ENCODE data around the gene DNM1. TPM values are rescaled to one million over a fixed set of nuclear protein-coding genes. Genes with fewer than 3 reads are reported as not detected.
"Not testable (repeated sequence)": the region's sequence is repeated elsewhere in the genome, so short reads cannot be mapped to it uniquely, and the experiment has no call there.

The DNM1 gene
- total RNA-seq, 1 donor from 2014 or later = 1.5 TPM

DNA sequence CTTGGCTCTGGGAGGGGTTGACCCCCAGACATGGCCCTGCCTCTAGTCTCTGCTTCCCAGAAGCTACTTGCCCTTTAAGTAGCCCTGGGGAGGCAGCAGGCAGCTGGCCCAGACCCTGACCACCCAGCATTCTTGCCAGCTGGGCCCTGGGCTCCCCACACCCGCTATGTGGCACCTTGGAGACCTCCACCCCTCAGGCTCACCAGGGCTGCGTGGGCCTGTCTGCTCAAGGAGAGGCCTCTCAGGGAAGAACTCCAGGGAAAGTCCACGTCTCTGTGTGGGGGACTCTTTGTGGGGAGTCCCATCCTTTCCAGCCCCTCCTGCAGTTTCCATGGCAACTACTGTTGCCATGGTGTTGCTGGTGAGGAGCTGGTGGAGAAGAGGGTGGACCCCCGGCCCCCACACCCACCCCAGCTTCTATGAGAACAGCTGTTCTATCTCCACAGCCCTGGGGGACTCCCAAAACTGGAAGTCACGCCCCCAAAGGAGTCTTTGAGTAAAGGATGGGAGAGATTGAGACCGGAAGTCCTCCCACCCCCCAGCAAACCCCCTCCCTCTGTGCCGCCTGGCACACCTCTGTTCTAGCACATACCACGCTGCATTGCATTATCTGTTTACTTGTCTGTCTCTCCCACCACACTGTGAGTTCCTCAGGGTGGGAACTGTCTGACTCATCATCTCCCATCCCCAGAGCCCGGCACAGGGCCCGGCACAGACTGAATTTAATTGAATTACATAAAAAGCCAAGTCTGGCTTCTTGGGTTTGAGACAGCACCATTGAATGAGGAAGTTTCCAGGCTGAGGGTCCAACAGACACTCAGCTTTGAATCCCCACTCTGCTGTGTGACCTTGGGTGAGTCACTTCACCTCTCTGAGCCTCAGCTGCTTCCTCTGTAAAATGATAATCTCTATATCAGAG is 12.6 kb downstream of the DNM1 start:
- H3K27ac Mint-ChIP-seq = no peak overlapping the region
- peaks cover 19% of the 10 kb centered on the region for H3K27me3 Mint-ChIP-seq
- no peak for DNase-seq
- peaks cover 13% of the 10 kb centered on the region for H3K4me1 Mint-ChIP-seq
- intact Hi-C loops (cut with micrococcal nuclease) = no loop called here
- H3K4me3 Mint-ChIP-seq = no peak overlapping the region
- H3K36me3 Mint-ChIP-seq (ENCODE audit: low read depth) = no peaks in the 10 kb centered on the region
- no peaks in the 10 kb centered on the region for H3K9me3 Mint-ChIP-seq

DNA sequence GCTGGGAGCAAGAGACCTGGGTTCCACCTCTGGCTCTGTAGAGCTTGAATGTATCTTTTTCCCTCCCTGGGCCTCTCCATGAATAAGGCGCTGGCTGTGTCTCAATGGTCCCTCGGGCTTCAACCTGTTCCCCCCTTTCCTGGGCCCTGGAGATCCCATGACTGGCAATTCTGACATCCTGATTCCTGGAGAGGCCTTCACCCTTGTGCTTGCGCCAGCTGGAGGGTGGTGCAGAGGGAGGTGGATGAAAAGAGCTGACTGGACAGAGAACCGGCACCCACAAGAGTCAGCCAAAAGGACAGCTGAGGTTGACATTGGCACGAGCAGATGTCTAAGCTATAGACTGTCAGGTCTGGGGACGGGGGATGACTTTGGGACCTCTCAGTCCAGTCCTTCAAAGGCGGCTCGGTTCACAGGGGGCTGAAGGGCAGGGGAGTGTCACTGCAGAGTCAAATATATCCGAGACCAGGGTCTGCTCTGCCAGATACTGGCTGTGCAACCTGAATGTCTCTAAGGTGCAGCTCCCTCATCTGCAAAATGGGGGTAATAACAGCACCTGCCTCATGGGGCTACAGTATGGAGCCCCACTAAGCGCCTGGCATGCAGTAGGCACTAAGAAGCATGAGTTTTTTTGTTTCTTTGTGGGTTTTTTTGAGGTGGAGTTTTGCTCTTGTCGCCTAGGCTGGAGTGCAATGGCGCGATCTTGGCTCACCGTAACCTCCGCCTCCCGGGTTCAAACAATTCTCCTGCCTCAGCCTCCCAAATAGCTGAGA is 13.8 kb downstream of the DNM1 start:
- no peak for DNase-seq
- H3K36me3 Mint-ChIP-seq (ENCODE audit: low read depth) = no peaks in the 10 kb centered on the region
- H3K4me1 Mint-ChIP-seq = peaks cover 14% of the 10 kb centered on the region
- no peak overlapping the region for H3K27ac Mint-ChIP-seq
- intact Hi-C loops (cut with micrococcal nuclease) = no loop called here
- H3K4me3 Mint-ChIP-seq = no peak overlapping the region
- no peaks in the 10 kb centered on the region for H3K9me3 Mint-ChIP-seq
- peaks cover 13% of the 10 kb centered on the region for H3K27me3 Mint-ChIP-seq

DNA sequence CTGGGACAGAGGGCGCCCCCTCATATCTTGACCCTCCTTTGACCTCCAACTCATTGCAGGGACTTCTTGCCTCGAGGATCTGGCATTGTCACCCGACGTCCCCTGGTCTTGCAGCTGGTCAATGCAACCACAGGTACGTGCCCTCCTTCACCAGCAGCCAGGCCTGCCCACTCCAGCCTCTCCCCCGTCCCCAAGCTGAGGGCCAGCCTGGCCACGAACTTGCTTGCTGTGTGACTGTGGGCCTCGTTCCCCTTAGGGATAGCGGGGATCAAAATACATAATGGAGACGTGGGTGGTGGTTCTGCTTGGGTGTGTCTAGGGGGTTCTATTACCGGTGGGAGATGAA is 15.0 kb downstream of the DNM1 start:
- peaks cover 14% of the 10 kb centered on the region for H3K4me1 Mint-ChIP-seq
- peak overlapping the region; percentile 82 for H3K4me3 Mint-ChIP-seq
- no peaks in the 10 kb centered on the region for H3K36me3 Mint-ChIP-seq (ENCODE audit: low read depth)
- no peak for DNase-seq
- no peaks in the 10 kb centered on the region for H3K9me3 Mint-ChIP-seq
- H3K27ac Mint-ChIP-seq = peak overlapping the region; percentile 78
- peaks cover 6% of the 10 kb centered on the region for H3K27me3 Mint-ChIP-seq
- intact Hi-C loops (cut with micrococcal nuclease) = loop anchor here (1.0 kb wide), 3 partner anchors 15 to 58 kb away; partner anchors contain the start of genes DNM1, GOLGA2 and SWI5

DNA sequence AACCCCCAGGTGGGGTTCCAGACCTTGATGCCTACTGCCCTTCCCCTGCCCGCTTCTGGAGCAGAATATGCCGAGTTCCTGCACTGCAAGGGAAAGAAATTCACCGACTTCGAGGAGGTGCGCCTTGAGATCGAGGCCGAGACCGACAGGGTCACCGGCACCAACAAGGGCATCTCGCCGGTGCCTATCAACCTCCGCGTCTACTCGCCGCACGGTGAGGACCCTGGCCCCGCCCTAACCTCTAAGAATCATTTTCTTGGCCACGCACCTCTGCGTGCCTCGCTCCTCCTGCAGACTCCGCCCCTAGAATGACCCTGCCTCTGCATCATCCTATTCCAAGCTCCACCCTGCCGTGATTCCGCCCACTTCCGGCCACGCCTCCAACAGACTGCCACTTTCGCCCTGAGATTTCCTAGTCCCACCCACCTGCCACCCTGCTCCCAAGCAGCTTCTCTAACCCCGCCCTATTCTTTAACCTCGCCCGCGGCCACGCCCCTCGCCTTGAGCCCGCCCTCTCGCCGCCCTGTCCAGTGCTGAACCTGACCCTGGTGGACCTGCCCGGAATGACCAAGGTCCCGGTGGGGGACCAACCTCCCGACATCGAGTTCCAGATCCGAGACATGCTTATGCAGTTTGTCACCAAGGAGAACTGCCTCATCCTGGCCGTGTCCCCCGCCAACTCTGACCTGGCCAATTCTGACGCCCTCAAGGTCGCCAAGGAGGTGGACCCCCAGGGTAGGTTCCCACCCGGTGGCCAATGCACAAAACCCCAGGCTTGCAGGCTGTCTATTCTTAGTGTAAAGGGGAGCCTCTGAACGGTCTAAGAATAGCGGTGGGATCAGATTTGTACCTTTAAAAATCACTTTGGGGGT is 15.6 kb downstream of the DNM1 start:
- H3K36me3 Mint-ChIP-seq (ENCODE audit: low read depth) = no peaks in the 10 kb centered on the region
- peaks cover 14% of the 10 kb centered on the region for H3K4me1 Mint-ChIP-seq
- intact Hi-C loops (cut with micrococcal nuclease) = loop anchor here (1.0 kb wide), 3 partner anchors 15 to 58 kb away; partner anchors contain the start of genes DNM1, GOLGA2 and SWI5
- DNase-seq = peak; percentile 99
- peak overlapping the region; percentile 78 for H3K27ac Mint-ChIP-seq
- peaks cover 6% of the 10 kb centered on the region for H3K27me3 Mint-ChIP-seq
- no peaks in the 10 kb centered on the region for H3K9me3 Mint-ChIP-seq
- peak overlapping the region; percentile 82 for H3K4me3 Mint-ChIP-seq

DNA sequence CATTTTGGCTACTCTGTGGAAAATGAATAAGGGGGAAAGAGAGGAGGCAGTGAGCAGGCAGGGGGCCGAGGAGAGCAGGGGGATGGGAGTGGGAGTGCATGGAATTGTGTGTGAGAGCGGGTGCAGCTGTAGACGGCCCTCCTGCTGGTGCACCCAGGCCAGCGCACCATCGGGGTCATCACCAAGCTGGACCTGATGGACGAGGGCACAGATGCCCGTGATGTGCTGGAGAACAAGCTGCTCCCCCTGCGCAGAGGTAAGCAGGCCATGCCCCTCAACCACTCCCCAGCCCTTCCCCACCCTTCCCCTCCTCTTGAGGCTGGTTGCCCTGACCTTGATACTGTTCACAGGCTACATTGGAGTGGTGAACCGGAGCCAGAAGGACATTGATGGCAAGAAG is 16.7 kb downstream of the DNM1 start:
- intact Hi-C loops (cut with micrococcal nuclease) = no loop called here
- Mint-ChIP-seq H3K4me1 (peaks cover 14% of the 10 kb centered on the region), H3K4me3 (no peak overlapping the region), H3K36me3 (ENCODE audit: low read depth) (no peaks in the 10 kb centered on the region), H3K9me3 (no peaks in the 10 kb centered on the region), H3K27ac (no peak overlapping the region), H3K27me3 (peaks cover 3% of the 10 kb centered on the region)
- no peak for DNase-seq

DNA sequence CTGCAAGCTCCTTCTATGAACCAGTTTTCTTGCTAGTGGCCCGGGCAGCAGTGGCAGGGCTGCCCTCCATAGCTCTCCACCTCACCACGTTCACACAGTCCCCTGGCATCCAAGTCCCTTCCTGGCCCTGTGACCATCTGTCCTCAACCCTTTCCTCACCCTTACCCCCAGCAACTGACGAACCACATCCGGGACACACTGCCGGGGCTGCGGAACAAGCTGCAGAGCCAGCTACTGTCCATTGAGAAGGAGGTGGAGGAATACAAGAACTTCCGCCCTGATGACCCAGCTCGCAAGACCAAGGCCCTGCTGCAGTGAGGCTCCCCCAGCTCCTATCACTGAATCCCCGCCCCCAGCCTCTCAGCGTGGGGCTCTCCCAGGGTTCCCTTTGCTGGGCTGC is 18.8 kb downstream of the DNM1 start:
- H3K4me1 Mint-ChIP-seq = peaks cover 12% of the 10 kb centered on the region
- no peak for DNase-seq
- H3K36me3 Mint-ChIP-seq (ENCODE audit: low read depth) = no peaks in the 10 kb centered on the region
- no peak overlapping the region for H3K4me3 Mint-ChIP-seq
- H3K27ac Mint-ChIP-seq = no peak overlapping the region
- peaks cover 3% of the 10 kb centered on the region for H3K27me3 Mint-ChIP-seq
- intact Hi-C loops (cut with micrococcal nuclease) = no loop called here
- H3K9me3 Mint-ChIP-seq = no peaks in the 10 kb centered on the region

DNA sequence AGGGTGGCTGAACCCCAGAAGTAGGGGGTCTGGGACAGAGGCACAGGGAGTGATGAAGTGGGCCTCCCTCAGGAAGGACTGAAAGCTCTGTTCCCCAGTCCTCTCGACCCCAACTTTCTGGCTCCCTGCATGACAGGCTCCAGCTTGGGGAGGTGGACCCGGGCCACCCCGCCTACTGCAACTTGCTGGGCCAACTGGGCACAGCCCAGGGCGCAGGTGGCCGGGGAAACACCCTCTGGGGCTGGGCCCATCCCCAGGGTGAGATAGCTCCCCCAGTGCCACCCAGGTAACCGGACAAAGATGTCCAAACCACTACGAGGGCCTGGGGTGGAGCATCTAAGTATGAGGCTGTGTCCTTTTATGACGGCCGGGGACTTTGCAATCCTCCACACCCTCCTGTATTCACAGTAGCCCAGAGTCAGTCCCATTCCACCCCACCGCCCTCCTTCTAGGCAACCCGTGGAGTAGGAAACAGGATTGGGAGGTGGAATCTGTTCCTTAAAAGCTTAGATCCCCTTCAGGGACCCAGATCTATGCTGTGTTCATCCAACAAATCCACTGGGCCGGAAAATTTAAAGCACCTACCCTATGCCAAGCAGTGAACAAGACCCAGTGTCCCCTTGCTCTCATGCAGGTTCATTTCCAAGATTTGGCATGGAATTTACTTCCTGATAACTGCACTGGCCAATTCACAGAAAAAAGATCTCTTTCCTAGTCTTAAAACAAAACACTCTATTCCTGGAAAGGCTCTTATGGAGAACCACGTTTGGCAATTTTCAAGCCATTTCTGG is 19.9 kb downstream of the DNM1 start:
- H3K4me1 Mint-ChIP-seq = peaks cover 12% of the 10 kb centered on the region
- H3K9me3 Mint-ChIP-seq = no peaks in the 10 kb centered on the region
- H3K27ac Mint-ChIP-seq = no peak overlapping the region
- H3K27me3 Mint-ChIP-seq = peaks cover 3% of the 10 kb centered on the region
- H3K4me3 Mint-ChIP-seq = no peak overlapping the region
- no peak for DNase-seq
- no peaks in the 10 kb centered on the region for H3K36me3 Mint-ChIP-seq (ENCODE audit: low read depth)
- intact Hi-C loops (cut with micrococcal nuclease) = no loop called here

DNA sequence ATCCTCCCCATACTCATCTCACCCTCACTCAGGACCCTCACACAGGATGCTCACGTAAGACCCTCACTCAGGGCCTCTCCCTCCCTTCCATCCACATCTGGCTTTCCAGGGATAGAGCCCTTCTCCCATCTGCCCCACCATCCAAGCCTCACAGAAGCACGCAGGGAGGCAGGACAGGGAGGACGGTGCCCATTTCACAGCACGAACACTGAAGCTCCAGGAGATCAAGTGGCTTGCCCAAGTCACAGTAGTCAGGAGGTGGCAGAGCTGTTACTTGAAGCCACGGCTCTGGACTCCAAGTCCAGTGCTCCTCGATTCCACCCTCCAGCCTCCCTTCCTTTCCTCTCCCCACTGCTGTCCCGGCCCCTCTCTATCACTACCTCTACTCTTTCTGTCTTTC is 21.7 kb downstream of the DNM1 start:
- no peak for DNase-seq
- H3K9me3 Mint-ChIP-seq = no peaks in the 10 kb centered on the region
- H3K4me1 Mint-ChIP-seq = peaks cover 2% of the 10 kb centered on the region
- intact Hi-C loops (cut with micrococcal nuclease) = no loop called here
- peaks cover 2% of the 10 kb centered on the region for H3K27me3 Mint-ChIP-seq
- no peak overlapping the region for H3K27ac Mint-ChIP-seq
- H3K4me3 Mint-ChIP-seq = no peak overlapping the region
- no peaks in the 10 kb centered on the region for H3K36me3 Mint-ChIP-seq (ENCODE audit: low read depth)

DNA sequence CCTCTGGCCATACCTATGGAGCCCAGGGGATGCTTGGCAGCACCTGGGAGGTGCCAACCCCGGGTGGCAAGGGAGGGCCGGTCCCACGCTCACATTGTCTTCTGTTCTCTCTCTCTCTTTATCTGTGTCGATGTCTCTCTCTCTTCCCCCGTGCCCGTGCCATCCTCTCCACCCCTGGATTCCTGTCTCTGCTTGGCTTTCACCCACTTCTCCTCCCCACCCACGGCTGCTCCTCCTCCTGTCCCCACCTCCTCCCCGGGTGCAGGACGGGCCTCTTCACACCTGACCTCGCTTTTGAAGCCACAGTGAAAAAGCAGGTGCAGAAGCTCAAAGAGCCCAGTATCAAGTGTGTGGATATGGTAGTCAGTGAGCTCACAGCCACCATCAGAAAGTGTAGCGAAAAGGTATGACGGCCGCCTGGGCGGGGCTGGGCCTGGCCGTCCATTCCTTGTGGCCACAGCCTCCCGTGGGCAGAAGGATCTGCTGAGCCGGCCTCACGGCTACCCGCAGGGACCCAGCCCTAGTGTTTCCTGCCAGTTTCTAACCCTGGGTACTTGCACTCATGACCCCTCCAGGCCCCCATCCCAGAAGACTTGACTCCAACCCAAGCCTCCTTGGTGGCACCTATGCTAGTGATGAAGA is 22.7 kb downstream of the DNM1 start:
- peaks cover under 1% of the 10 kb centered on the region for H3K4me1 Mint-ChIP-seq
- no peak overlapping the region for H3K27ac Mint-ChIP-seq
- no peaks in the 10 kb centered on the region for H3K36me3 Mint-ChIP-seq (ENCODE audit: low read depth)
- no peaks in the 10 kb centered on the region for H3K9me3 Mint-ChIP-seq
- H3K27me3 Mint-ChIP-seq = peaks cover 1% of the 10 kb centered on the region
- intact Hi-C loops (cut with micrococcal nuclease) = no loop called here
- H3K4me3 Mint-ChIP-seq = no peak overlapping the region
- DNase-seq = no peak

DNA sequence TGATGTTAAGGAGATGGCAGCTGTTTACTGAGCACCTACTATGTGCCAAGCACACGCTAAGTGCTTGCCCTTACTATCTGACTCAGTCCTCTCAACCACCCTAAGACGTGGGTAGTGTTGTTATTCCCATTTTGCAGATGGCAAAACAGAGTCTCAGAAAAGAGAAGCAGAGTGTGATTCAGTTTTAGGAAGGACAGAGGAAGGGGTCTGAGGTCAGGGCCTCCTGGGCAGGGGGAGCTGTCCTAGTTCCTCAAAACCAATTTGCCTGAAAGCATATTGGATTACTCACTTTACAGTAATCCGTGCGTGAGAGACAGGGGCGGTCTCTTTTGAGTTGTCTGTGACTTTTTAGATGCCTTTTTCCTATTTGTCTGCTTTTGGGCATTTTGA is 23.2 kb downstream of the DNM1 start:
- H3K27ac Mint-ChIP-seq = no peak overlapping the region
- H3K4me3 Mint-ChIP-seq = no peak overlapping the region
- no peaks in the 10 kb centered on the region for H3K4me1 Mint-ChIP-seq
- intact Hi-C loops (cut with micrococcal nuclease) = no loop called here
- H3K9me3 Mint-ChIP-seq = no peaks in the 10 kb centered on the region
- no peak for DNase-seq
- no peaks in the 10 kb centered on the region for H3K27me3 Mint-ChIP-seq
- H3K36me3 Mint-ChIP-seq (ENCODE audit: low read depth) = no peaks in the 10 kb centered on the region

DNA sequence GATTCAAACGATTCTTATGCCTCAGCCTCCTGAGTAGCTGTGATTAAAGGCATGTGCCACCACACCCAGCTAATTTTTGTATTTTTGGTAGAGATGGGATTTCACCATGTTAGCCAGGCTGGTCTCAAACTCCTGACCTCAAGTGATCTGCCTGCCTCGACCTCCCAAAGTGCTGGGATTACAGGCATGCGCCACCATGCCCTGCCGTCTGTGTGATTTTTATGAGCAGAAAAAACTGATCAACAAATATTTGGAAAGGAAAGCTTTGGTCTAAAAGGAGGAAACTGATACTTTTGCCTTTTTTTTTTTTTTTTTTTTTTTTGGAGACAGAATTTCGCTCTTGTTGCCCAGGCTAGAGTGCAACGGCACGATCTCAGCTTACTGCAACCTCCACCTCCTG is 27.7 kb downstream of the DNM1 start:
- H3K27ac Mint-ChIP-seq; intact Hi-C loops (cut with micrococcal nuclease); H3K4me1 Mint-ChIP-seq; H3K27me3 Mint-ChIP-seq; H3K9me3 Mint-ChIP-seq; DNase-seq; H3K36me3 Mint-ChIP-seq (ENCODE audit: low read depth); H3K4me3 Mint-ChIP-seq: not testable (repeated sequence)

DNA sequence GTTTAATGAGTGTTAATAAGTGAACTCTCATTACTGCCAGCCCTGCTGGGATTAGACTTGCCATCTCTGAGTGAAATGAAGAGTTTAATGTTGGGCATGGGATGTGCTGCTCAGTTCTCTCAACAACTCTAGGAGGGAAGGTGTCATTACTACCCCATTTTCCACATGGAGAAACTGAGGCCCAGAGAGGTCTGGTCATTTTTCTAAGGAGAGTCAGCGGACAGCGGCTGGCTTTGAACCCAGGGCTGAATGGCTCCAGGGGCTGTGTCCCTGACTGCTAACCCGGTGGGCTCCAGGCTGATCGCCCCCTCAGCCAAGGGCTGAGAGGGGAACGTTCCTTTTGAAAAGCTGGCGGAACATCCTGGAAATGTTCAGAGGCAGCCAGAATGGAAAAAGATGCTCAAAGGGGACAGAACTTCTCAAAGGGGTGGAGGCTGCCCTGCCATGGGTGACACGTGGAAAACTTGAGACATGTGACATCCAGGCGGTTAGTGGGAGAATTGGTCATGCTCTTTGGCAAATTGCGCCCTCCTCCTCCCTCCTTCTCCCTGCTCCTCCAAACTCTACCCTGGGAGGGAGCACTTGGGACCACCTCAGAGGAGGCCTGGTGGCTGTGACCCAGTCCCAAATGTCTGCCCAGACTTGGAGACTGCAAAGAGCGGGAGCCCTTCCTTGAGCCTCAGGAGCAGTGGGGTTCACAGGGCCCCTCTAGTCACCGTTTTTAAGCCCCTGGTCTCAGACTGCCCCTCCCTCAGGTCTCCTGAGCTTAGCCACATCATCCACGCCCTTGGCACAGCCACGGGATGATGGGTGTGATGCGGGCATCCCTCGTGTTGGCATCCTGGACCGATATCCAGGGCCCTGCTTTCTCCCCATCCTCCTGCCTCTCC is 28.7 kb downstream of the DNM1 start:
- Mint-ChIP-seq H3K9me3 (no peaks in the 10 kb centered on the region), H3K4me3 (no peak overlapping the region), H3K27me3 (no peaks in the 10 kb centered on the region), H3K27ac (no peak overlapping the region), H3K4me1 (no peaks in the 10 kb centered on the region), H3K36me3 (ENCODE audit: low read depth) (no peaks in the 10 kb centered on the region)
- DNase-seq = no peak
- intact Hi-C loops (cut with micrococcal nuclease) = no loop called here

Measured in activated CD4-positive, alpha-beta T cell treated with anti-CD3 and anti-CD28 coated beads, Interleukin-2, amount 10 ng/mL, durations not matched to agents 24 days and 14 days (primary cell).